ENCODE results near the gene ALPI. TPM values are rescaled to one million over a fixed set of nuclear protein-coding genes. Genes with fewer than 3 reads are reported as not detected.

The ALPI gene
- total RNA-seq, 1 experiment from 2014 or later, result not detected

- CTCF ChIA-PET, result interaction anchor here (0.6 kb wide), 1 partner anchor 360 kb away, joined by 3 read pairs; no protein-coding TSS in a partner anchor
Observed at GRCh38 chr2:232492963-232493700, 37.2 kb downstream of the ALPI start.

GRCh38 chr2:232493701-232494474, 37.9 kb downstream of the ALPI start:
- H3K27me3 Mint-ChIP-seq (ENCODE audit: insufficient read depth, unreplicated experiment), result peaks cover 13% of the 10 kb centered on the region
- no peak for DNase-seq (ENCODE audit: unreplicated experiment)
- peaks cover 5% of the 10 kb centered on the region for H3K4me1 Mint-ChIP-seq (ENCODE audit: insufficient read depth, unreplicated experiment)
- H3K4me3 Mint-ChIP-seq (ENCODE audit: unreplicated experiment), result no peak overlapping the region
- H3K9me3 Mint-ChIP-seq (ENCODE audit: unreplicated experiment), result no peaks in the 10 kb centered on the region
- H3K27ac Mint-ChIP-seq (ENCODE audit: low read depth, unreplicated experiment), result no peak overlapping the region
- ChIA-PET CTCF (interaction anchor here (0.5 kb wide), 1 partner anchor 16 kb away, joined by 3 read pairs; no protein-coding TSS in a partner anchor), POLR2A (no interaction called here)
- BruUV-seq (replicated peaks), result no TSS peak
- TF ChIP-seq, protein P1, sequence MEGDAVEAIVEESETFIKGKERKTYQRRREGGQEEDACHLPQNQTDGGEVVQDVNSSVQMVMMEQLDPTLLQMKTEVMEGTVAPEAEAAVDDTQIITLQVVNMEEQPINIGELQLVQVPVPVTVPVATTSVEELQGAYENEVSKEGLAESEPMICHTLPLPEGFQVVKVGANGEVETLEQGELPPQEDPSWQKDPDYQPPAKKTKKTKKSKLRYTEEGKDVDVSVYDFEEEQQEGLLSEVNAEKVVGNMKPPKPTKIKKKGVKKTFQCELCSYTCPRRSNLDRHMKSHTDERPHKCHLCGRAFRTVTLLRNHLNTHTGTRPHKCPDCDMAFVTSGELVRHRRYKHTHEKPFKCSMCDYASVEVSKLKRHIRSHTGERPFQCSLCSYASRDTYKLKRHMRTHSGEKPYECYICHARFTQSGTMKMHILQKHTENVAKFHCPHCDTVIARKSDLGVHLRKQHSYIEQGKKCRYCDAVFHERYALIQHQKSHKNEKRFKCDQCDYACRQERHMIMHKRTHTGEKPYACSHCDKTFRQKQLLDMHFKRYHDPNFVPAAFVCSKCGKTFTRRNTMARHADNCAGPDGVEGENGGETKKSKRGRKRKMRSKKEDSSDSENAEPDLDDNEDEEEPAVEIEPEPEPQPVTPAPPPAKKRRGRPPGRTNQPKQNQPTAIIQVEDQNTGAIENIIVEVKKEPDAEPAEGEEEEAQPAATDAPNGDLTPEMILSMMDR (IDR thresholded peaks at IDR 0.05; ENCODE audit: unreplicated experiment), result no peak
- intact Hi-C loops (cut with micrococcal nuclease), result no loop called here
- H3K36me3 Mint-ChIP-seq (ENCODE audit: insufficient read depth, unreplicated experiment), result no peaks in the 10 kb centered on the region

More at GRCh38 chr2:232492963-232493700, 37.2 kb downstream of the ALPI start:
- no peaks in the 10 kb centered on the region for H3K9me3 Mint-ChIP-seq (ENCODE audit: unreplicated experiment)
- H3K27me3 Mint-ChIP-seq (ENCODE audit: insufficient read depth, unreplicated experiment), result peaks cover 13% of the 10 kb centered on the region
- H3K36me3 Mint-ChIP-seq (ENCODE audit: insufficient read depth, unreplicated experiment), result no peaks in the 10 kb centered on the region
- intact Hi-C loops (cut with micrococcal nuclease), result no loop called here
- no peak overlapping the region for H3K27ac Mint-ChIP-seq (ENCODE audit: low read depth, unreplicated experiment)
- POLR2A ChIA-PET, result no interaction called here
- H3K4me3 Mint-ChIP-seq (ENCODE audit: unreplicated experiment), result no peak overlapping the region
- no peak for DNase-seq (ENCODE audit: unreplicated experiment)
- no TSS peak for BruUV-seq (replicated peaks)
- H3K4me1 Mint-ChIP-seq (ENCODE audit: insufficient read depth, unreplicated experiment), result peaks cover 5% of the 10 kb centered on the region
- TF ChIP-seq, protein P1 (IDR thresholded peaks at IDR 0.05; ENCODE audit: unreplicated experiment), result no peak

- no peaks in the 10 kb centered on the region for H3K9me3 Mint-ChIP-seq (ENCODE audit: unreplicated experiment)
- POLR2A ChIA-PET, result no interaction called here
- H3K4me1 Mint-ChIP-seq (ENCODE audit: insufficient read depth, unreplicated experiment), result peaks cover 5% of the 10 kb centered on the region
- no TSS peak for BruUV-seq (replicated peaks)
- no peak overlapping the region for H3K4me3 Mint-ChIP-seq (ENCODE audit: unreplicated experiment)
- H3K27me3 Mint-ChIP-seq (ENCODE audit: insufficient read depth, unreplicated experiment), result peaks cover 12% of the 10 kb centered on the region
- intact Hi-C loops (cut with micrococcal nuclease), result no loop called here
- CTCF ChIA-PET, result no interaction called here
- TF ChIP-seq, protein P1 (IDR thresholded peaks at IDR 0.05; ENCODE audit: unreplicated experiment), result no peak
- H3K36me3 Mint-ChIP-seq (ENCODE audit: insufficient read depth, unreplicated experiment), result no peaks in the 10 kb centered on the region
- no peak for DNase-seq (ENCODE audit: unreplicated experiment)
- H3K27ac Mint-ChIP-seq (ENCODE audit: low read depth, unreplicated experiment), result no peak overlapping the region
Observed at GRCh38 chr2:232494542-232494941, 38.6 kb downstream of the ALPI start.

- intact Hi-C loops (cut with micrococcal nuclease), result no loop called here
- no TSS peak for BruUV-seq (replicated peaks)
- peaks cover 12% of the 10 kb centered on the region for H3K27me3 Mint-ChIP-seq (ENCODE audit: insufficient read depth, unreplicated experiment)
- H3K4me1 Mint-ChIP-seq (ENCODE audit: insufficient read depth, unreplicated experiment), result peaks cover 5% of the 10 kb centered on the region
- no peaks in the 10 kb centered on the region for H3K36me3 Mint-ChIP-seq (ENCODE audit: insufficient read depth, unreplicated experiment)
- H3K9me3 Mint-ChIP-seq (ENCODE audit: unreplicated experiment), result no peaks in the 10 kb centered on the region
- CTCF ChIA-PET, result no interaction called here
- DNase-seq (ENCODE audit: unreplicated experiment), result no peak
- no peak overlapping the region for H3K27ac Mint-ChIP-seq (ENCODE audit: low read depth, unreplicated experiment)
- TF ChIP-seq, protein P1 (IDR thresholded peaks at IDR 0.05; ENCODE audit: unreplicated experiment), result no peak
- H3K4me3 Mint-ChIP-seq (ENCODE audit: unreplicated experiment), result no peak overlapping the region
- POLR2A ChIA-PET, result no interaction called here
Observed at GRCh38 chr2:232495292-232495691, 39.3 kb downstream of the ALPI start.

Measured in MCF 10A (cell line).